Measurements from ENCODE around the gene RABGEF1. TPM values are rescaled to one million over a fixed set of nuclear protein-coding genes. Genes with fewer than 3 reads are reported as not detected.
A peak's percentile ranks its signal among the peaks of the same experiment; 100 is the strongest.
"Not testable (repeated sequence)": the region's sequence is repeated elsewhere in the genome, so short reads cannot be mapped to it uniquely, and the experiment has no call there.

RABGEF1 gene
- total RNA-seq, 4 donors from 2014 or later, result 31.0 to 35.6 (median 34.5) TPM

- WGBS, 2 donors, result 86 to 89% methylated on average over 9 of the region's 9 CpGs
- H3K9me3 ChIP-seq, result no peaks in the 10 kb centered on the region
- no peak for DNase-seq (ENCODE audit: low spot score in 2 of 2)
- peaks cover 0 to 17% (median 0%) of the 10 kb centered on the region in 4 donors for H3K4me1 ChIP-seq
- no peak overlapping the region for H3K27ac ChIP-seq
- H3K4me3 ChIP-seq, result no peak overlapping the region
- H3K36me3 ChIP-seq, result peaks cover 0 to 35% (median 0%) of the 10 kb centered on the region in 3 donors
- no peaks in the 10 kb centered on the region for H3K27me3 ChIP-seq
- TF ChIP-seq EP300 (IDR thresholded peaks at IDR 0.05), result no peak
- no peak for TF ChIP-seq POLR2A (IDR thresholded peaks at IDR 0.05)
- no peak for TF ChIP-seq CTCF (IDR thresholded peaks at IDR 0.05)
These were observed 31.3 kb downstream of the RABGEF1 start for GRCh38 chr7:66771795-66772194.

- Histone ChIP-seq H3K4me1 (peaks cover 0 to 17% (median 0%) of the 10 kb centered on the region in 4 donors), H3K36me3 (peaks cover 0 to 45% (median 0%) of the 10 kb centered on the region in 3 donors)
- DNase-seq (ENCODE audit: low spot score in 2 of 2); H3K4me3 ChIP-seq; H3K27me3 ChIP-seq; H3K9me3 ChIP-seq; H3K27ac ChIP-seq: not testable (repeated sequence)
- 94 to 96% methylated on average over 4 of the region's 4 CpGs for WGBS, 2 donors
These were observed 33.2 kb downstream of the RABGEF1 start for GRCh38 chr7:66773744-66774143.

GRCh38 chr7:66776383-66776782 is 35.9 kb downstream of the RABGEF1 start:
- peaks cover 0 to 56% (median 0%) of the 10 kb centered on the region in 3 donors for H3K36me3 ChIP-seq
- H3K4me1 ChIP-seq; H3K27me3 ChIP-seq; H3K4me3 ChIP-seq; H3K27ac ChIP-seq; H3K9me3 ChIP-seq; DNase-seq (ENCODE audit: low spot score in 2 of 2): not testable (repeated sequence)
- 90 to 97% methylated on average over 5 of the region's 5 CpGs for WGBS, 2 donors

- DNase-seq (ENCODE audit: low spot score in 2 of 2), result no peak
- Histone ChIP-seq H3K9me3 (no peaks in the 10 kb centered on the region), H3K27me3 (no peaks in the 10 kb centered on the region), H3K4me3 (no peak overlapping the region), H3K27ac (no peak overlapping the region), H3K36me3 (peaks cover 0 to 58% (median 0%) of the 10 kb centered on the region in 3 donors), H3K4me1 (peaks cover 0 to 7% (median 0%) of the 10 kb centered on the region in 4 donors)
- TF ChIP-seq POLR2A (IDR thresholded peaks at IDR 0.05) (no peak), EP300 (IDR thresholded peaks at IDR 0.05) (no peak), CTCF (IDR thresholded peaks at IDR 0.05) (no peak)
- WGBS, 2 donors, result 89 to 96% methylated on average over 2 of the region's 2 CpGs
These were observed 36.4 kb downstream of the RABGEF1 start for GRCh38 chr7:66776800-66777442.

GRCh38 chr7:66778201-66778600 is 37.7 kb downstream of the RABGEF1 start:
- Histone ChIP-seq H3K9me3 (no peaks in the 10 kb centered on the region), H3K4me1 (peaks cover 0 to 5% (median 0%) of the 10 kb centered on the region in 4 donors), H3K27ac (peak overlapping the region in 1 of 4 donors; percentile 18), H3K27me3 (no peaks in the 10 kb centered on the region), H3K36me3 (peaks cover 0 to 58% (median 0%) of the 10 kb centered on the region in 3 donors), H3K4me3 (no peak overlapping the region)
- 56 to 65% methylated on average over 4 of the region's 4 CpGs for WGBS, 2 donors
- no peak for TF ChIP-seq CTCF (IDR thresholded peaks at IDR 0.05)
- DNase-seq (ENCODE audit: low spot score in 2 of 2), result no peak

- 83 to 91% methylated on average over 5 of the region's 5 CpGs for WGBS, 2 donors
- TF ChIP-seq POLR2A (IDR thresholded peaks at IDR 0.05) (no peak), EP300 (IDR thresholded peaks at IDR 0.05) (no peak), CTCF (IDR thresholded peaks at IDR 0.05) (no peak)
- peaks cover 0 to 3% (median 0%) of the 10 kb centered on the region in 4 donors for H3K4me1 ChIP-seq
- peaks cover 0 to 60% (median 0%) of the 10 kb centered on the region in 3 donors for H3K36me3 ChIP-seq
- H3K27me3 ChIP-seq, result no peaks in the 10 kb centered on the region
- H3K4me3 ChIP-seq, result no peak overlapping the region
- H3K27ac ChIP-seq, result no peak overlapping the region
- no peak for DNase-seq (ENCODE audit: low spot score in 2 of 2)
- H3K9me3 ChIP-seq, result no peaks in the 10 kb centered on the region
These were observed 39.3 kb downstream of the RABGEF1 start for GRCh38 chr7:66779669-66780409.
